HL-60 (cell line): ENCODE results near the gene SCN4A.

Source experiments
- DNase-seq, 2 experiments: peaks; one replicate each; pipeline ENCODE4 v3.0.0-alpha.2; 2010 to 2020; ENCODE audit warnings: low read depth in 1 of 2, low spot score in 1 of 2
- H3K27ac ChIP-seq: fragments of 250-450 bp; sonication (Bioruptor Pico); replicated peaks from 2 replicates; pipeline ENCODE4 v1.5.1; 2020; ENCODE audit warnings: mild to moderate bottlenecking, moderate library complexity
- H3K27me3 ChIP-seq: fragments of 250-450 bp; sonication (Bioruptor Pico); 2 replicates; pipeline ENCODE4 v1.5.1; 2021; ENCODE audit warnings: mild to moderate bottlenecking, moderate library complexity; ENCODE audit not compliant: insufficient read depth, poor library complexity, severe bottlenecking
- H3K4me3 ChIP-seq: replicated peaks from 2 replicates; pipeline ENCODE4 v1.5.1; 2011; ENCODE audit warnings: mild to moderate bottlenecking, control low read depth, low read length; ENCODE audit not compliant: insufficient read depth
- CTCF ChIP-seq: IDR thresholded peaks from one replicate; pipeline ENCODE4 v1.5.1; 2011; ENCODE audit warnings: low read length, control low read depth, inconsistent platforms; ENCODE audit not compliant: insufficient read depth
- GABPA ChIP-seq: IDR thresholded peaks from 2 replicates; pipeline ENCODE4 v1.6.1; 2012; ENCODE audit warnings: low read depth
- POLR2AphosphoS5 ChIP-seq: IDR thresholded peaks from 2 replicates; pipeline ENCODE4 v1.6.1; 2012; ENCODE audit warnings: low read depth
- SPI1 ChIP-seq: IDR thresholded peaks from 2 replicates; pipeline ENCODE4 v1.6.1; 2012; ENCODE audit warnings: low read depth, mild to moderate bottlenecking, borderline replicate concordance
- TF ChIP-seq, protein P1 (sequence below): IDR thresholded peaks from 2 replicates; pipeline ENCODE4 v1.6.1; 2012; ENCODE audit warnings: low read depth; ENCODE audit not compliant: insufficient replicate concordance

The SCN4A gene

DNA sequence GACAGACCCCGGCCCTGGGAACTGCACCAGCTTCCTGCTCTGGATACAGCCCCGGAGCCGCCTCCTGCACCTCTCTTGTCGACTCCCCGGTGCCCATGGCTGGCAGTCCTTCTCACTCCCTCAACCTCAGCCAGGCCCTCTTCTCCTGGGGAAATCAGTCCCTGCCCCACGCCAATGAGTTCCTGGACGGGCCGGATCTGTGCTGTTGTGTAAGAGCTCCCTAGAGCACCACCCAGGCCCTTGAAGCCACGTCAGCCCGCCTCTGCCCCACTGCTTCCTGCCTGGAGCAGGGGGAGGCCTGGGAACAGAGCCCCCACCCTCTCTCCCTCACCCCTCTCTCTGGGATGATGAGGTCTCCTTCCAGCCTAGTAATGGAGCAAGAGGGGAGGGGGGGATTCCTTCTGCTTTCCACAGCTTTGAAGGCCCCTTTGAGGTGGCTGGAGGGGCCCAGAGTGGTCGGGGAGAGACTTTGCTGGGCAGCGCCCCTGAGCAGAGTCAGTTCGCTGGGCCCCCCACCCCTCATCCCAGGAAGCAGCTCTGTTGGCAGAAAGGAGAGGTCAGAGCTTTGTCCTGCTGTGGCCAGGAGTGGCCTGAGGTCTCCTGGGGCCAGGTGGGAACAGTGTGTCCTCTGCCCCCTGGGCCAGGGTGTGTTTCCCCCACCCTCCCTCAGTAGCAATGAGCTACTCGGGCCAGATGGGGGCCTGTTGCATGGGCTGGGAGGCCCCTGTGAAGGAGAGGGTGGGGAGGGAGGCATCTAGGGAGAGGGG lies 29.2 kb upstream of the SCN4A start:
- no peak for DNase-seq
- Histone ChIP-seq H3K27me3 (peaks cover 23% of the 10 kb centered on the region), H3K27ac (no peak overlapping the region), H3K4me3 (no peak overlapping the region)
- TF ChIP-seq SPI1 (no peak), GABPA (no peak), CTCF (no peak), POLR2AphosphoS5 (no peak)
- TF ChIP-seq, protein P1, sequence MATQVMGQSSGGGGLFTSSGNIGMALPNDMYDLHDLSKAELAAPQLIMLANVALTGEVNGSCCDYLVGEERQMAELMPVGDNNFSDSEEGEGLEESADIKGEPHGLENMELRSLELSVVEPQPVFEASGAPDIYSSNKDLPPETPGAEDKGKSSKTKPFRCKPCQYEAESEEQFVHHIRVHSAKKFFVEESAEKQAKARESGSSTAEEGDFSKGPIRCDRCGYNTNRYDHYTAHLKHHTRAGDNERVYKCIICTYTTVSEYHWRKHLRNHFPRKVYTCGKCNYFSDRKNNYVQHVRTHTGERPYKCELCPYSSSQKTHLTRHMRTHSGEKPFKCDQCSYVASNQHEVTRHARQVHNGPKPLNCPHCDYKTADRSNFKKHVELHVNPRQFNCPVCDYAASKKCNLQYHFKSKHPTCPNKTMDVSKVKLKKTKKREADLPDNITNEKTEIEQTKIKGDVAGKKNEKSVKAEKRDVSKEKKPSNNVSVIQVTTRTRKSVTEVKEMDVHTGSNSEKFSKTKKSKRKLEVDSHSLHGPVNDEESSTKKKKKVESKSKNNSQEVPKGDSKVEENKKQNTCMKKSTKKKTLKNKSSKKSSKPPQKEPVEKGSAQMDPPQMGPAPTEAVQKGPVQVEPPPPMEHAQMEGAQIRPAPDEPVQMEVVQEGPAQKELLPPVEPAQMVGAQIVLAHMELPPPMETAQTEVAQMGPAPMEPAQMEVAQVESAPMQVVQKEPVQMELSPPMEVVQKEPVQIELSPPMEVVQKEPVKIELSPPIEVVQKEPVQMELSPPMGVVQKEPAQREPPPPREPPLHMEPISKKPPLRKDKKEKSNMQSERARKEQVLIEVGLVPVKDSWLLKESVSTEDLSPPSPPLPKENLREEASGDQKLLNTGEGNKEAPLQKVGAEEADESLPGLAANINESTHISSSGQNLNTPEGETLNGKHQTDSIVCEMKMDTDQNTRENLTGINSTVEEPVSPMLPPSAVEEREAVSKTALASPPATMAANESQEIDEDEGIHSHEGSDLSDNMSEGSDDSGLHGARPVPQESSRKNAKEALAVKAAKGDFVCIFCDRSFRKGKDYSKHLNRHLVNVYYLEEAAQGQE = no peak

- TF ChIP-seq SPI1 = no peak
- no peak for TF ChIP-seq CTCF
- no peak for TF ChIP-seq GABPA
- DNase-seq = no peak
- Histone ChIP-seq H3K27me3 (peaks cover 26% of the 10 kb centered on the region), H3K27ac (no peak overlapping the region), H3K4me3 (no peak overlapping the region)
These were observed 28.4 kb upstream of the SCN4A start for GRCh38 chr17:64001091-64001579.

GRCh38 chr17:63999680-64000531 lies 27.2 kb upstream of the SCN4A start:
- no peak for DNase-seq
- Histone ChIP-seq H3K27me3 (peaks cover 26% of the 10 kb centered on the region), H3K27ac (no peak overlapping the region), H3K4me3 (no peak overlapping the region)
- no peak for TF ChIP-seq CTCF
- no peak for TF ChIP-seq GABPA
- TF ChIP-seq, protein P1 = no peak
- TF ChIP-seq POLR2AphosphoS5 = no peak
- TF ChIP-seq SPI1 = no peak
